KG1 (cell line): Measurements from ENCODE around the gene NPS.

ENCODE experiments used
- DNase-seq: peaks from one replicate; lab custom pipeline; 2025; lab: John Stamatoyannopoulos, UW

Gene NPS

GRCh38 chr10:127549009-127549408, at the start of gene NPS:
Gene NPS (plus strand): TSS chr10:127549309. CDS start chr10:127549369, 60 bp downstream.
- DNase-seq, result no peak

DNA sequence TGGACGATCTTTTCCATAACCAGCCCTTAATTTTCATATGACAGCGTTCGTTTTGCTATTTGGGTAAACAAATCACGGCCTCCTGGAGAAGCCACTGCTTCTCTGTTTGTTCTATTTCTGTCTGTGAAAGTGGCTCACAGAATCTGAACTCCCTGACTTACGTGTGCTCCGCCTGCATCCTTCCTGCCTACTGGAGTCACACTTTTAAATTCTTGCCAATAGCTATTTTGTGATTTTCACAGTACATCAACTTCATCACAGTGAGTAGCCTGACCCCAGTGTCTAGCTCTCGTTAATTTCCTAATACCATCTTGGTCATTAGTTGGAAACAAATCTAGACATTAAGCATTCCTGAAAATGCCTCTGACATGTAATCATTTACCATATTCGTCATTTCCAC, 49.0 kb upstream of the NPS start:
- DNase-seq, result no peak

- DNase-seq, result no peak
These were observed 43.0 kb upstream of the NPS start for GRCh38 chr10:127506094-127506493.

- DNase-seq, result no peak
These were observed 26.8 kb upstream of the NPS start for GRCh38 chr10:127522298-127522697.

DNA sequence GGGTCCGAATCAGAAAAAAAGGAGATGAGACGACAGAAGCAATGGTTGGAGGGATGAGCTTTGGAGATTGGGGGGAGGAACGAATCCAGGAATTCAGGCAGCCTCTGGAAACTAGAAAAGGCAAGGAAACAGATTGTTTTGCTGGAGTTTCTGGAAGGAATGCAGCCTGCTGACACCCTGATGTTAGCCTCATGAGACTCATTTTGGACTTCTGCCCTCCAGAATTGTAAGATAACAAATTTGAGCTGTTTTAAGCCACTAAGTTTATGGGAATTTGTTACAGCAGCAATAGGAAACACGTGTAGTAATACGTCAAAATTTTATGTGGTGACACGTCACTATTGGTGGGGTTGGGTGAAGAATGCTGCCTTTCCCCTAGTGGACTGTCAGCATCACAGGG, 25.6 kb upstream of the NPS start:
- no peak for DNase-seq

DNA sequence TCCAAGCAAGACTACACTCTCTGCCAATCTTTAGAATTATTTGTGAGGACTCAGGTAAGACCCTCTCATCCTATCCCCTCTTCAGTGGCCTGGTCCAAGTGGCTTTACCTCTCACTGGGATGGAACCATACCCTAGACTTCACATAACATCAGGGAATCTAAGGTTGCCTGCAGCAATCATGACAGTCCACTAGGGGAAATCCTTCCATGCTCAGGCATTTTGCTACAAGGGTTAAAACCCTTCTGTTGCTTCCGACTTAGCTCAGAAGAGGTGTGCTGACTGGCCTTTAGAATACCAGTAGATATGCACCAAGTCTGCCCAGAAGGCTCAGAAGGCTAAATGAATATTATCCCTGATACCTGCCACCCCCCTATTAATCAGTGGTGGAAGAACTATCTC, 24.9 kb upstream of the NPS start:
- DNase-seq, result no peak

GRCh38 chr10:127524908-127525665, 24.0 kb upstream of the NPS start:
- DNase-seq, result no peak

GRCh38 chr10:127525686-127526085, 23.4 kb upstream of the NPS start:
- DNase-seq, result no peak

- no peak for DNase-seq
These were observed 22.9 kb upstream of the NPS start for GRCh38 chr10:127526161-127526560.

DNA sequence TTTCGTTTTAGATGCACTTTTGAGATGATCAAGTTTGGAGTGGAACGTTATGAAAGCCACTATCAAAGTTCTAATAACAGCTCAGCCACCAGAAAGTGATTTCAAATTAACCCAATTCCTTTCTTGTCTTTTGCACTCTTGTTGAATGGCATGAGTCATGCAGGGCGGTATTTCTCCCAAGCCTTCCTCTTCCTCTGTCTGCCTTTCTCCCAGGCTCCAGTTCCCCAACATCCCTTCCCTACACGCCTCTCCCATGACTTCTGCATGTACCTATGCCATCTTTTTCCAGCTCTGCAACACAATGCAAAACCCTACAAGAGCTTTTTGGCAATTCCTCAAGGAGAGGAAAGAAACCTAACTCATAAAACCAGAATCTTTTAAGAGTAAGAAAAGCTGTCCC, 21.8 kb upstream of the NPS start:
- no peak for DNase-seq

- DNase-seq, result no peak
These were observed 21.2 kb upstream of the NPS start for GRCh38 chr10:127527891-127528290.

DNA sequence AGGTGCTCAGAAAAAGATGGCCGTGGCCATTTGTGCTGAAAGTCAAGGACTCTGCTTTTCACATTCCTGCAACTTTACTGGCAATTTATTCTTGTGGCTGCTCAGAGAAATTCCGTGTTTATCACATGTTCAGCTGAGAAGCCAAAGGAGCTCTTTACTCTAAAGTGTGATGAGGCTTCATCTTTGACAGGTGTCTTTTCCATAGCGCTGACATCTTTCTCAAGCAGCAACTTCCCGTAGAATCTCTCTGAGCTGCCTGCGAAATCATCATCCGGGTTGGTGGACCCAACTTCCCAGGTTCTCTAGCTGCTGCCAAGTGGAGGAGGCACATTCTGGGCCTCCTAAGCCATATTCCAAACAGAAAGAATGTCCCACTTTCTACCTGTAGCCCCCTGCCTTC, 16.9 kb upstream of the NPS start:
- no peak for DNase-seq

DNA sequence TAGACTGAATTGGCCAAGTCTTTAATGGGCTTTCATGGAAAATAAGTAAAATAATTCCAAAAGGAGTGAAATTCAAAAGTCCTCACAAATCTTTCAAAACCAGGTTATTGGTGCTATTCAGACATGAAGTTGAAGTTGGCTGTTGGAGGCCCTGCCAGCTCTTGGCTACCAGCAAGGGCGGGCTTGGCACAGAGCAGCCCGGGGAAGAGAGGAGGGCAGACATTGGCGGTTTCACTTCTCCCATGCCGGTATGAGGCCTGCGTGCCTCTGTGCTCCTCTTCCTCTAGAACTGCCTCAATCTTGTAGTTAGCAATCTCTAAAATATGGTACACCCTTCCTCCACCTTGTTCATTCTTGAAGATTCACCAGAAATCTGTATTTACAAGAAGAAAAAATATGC, 16.4 kb upstream of the NPS start:
- DNase-seq, result no peak

- no peak for DNase-seq
These were observed 15.0 kb upstream of the NPS start for GRCh38 chr10:127534074-127534473.

DNA sequence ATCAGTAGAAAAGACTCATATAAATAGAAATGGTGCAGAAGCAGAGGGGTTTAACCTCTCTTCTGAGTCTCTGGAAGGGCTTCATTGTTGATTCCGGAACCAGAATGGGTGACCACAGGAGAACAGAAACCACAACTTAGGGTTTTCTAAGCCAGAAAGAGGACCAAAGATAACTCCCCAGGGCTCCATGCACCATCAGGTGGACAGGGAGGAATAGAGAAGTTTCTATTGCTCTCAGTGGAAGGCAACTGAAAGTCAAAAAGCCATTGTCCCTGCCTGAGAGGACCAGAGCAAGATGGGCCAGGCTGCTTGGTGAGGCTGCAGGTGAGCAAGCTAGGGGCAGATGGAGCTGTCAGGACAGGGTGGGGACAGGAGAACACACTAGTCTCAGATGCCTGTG, 14.6 kb upstream of the NPS start:
- no peak for DNase-seq

GRCh38 chr10:127535802-127536515, 13.2 kb upstream of the NPS start:
- no peak for DNase-seq

DNA sequence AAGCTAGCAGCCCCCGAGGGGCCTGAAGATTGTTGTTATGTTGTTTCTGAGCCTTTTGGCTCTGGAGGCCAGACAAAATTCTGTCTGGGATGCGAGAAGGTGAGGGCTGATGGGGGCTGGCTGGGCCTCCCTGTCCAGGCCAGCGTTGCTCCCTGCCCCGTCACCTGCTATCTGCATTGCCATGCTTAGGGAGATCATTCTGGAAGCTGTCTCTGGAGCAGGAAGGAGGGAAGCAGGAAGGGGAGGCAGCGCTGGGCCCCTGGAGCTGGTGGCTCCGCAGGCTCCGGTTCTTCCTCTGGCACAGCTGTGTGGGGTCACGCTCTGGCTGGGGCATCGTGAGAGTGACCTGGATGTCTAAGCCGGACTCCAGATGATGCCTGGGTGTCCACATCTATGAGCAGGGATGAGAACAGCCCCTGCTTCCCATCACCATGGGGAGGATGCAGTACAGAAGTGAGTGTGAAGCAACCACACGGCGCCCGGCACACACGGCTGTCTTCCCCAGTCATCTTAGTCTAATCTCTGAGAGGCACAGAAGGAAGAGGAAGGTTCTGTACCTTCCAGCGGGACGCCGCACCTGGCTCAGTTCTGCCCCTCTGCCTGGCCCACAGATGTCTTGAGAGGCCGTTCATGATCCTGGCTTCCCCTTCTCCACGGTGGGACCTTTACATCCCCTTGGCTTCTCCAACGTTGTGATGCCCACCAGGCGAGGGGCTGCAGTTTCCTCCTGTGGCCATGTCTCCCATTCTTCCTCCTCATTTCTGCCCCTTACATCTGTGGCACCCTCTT, 11.9 kb upstream of the NPS start:
- no peak for DNase-seq

- DNase-seq, result no peak
These were observed 11.2 kb upstream of the NPS start for GRCh38 chr10:127537924-127538323.

GRCh38 chr10:127548022-127548421, 1.1 kb upstream of the NPS start:
- no peak for DNase-seq

- DNase-seq, result no peak
These were observed 1.8 kb downstream of the NPS start for GRCh38 chr10:127550861-127551260.

GRCh38 chr10:127552446-127552845, 3.3 kb downstream of the NPS start:
- DNase-seq, result no peak

DNA sequence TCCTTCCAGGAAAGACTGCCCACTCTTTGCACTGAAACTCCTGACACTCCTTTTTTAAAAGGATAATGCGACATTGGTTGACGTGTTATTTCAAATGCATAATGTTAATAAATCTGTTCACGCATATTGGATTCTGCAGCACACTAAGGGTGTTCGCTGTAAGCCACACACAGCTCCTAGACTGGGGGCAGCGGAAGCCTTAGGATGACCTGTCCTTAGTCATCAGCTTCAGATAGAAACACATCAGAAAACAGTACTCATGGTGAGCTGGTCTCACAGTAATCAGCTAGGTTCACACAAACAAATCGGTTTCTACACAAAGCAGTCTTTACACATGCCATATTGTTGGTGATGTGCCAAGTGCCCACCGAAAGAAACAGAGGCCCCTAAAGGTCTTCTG, 4.3 kb downstream of the NPS start:
- no peak for DNase-seq

DNA sequence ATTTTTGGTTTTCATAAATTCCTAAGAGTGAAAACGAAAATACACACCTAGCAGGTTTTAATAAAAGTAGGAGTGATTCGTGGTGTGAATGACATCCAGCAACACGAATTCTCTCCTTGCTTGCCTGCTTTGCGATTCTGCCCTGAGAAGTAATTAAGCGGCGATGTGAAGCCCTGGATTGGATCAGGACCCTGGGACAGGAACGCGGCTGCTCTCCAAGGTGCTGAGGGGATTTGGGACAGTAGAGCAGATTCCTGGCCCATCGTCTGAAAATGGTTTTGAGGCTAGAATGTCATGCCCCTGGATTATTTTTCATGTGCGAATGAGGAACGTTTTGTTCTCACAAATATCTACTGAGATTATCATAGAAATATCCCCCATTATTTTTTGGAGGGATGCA, 7.8 kb downstream of the NPS start:
- DNase-seq, result no peak
